Psoas muscle (tissue), 8 donors: ENCODE measurements around the gene DDA1. TPM values are rescaled to one million over a fixed set of nuclear protein-coding genes. Genes with fewer than 3 reads are reported as not detected.
A peak's percentile ranks its signal among the peaks of the same experiment; 100 is the strongest.
"Not testable (repeated sequence)": the region's sequence is repeated elsewhere in the genome, so short reads cannot be mapped to it uniquely, and the experiment has no call there.

Experiments
- ATAC-seq, 4 donors: fragments of 200-7000 bp; cut with Tn5 transposase; one replicate each; pipeline ENCODE4 v1.9.1; 2020; ENCODE audit warnings: moderate library complexity in 3 of 4, mild to moderate bottlenecking in 2 of 4
- DNase-seq, 2 donors: peaks; one replicate each; pipeline ENCODE4 v3.0.0-alpha.2; 2020
- H3K27ac ChIP-seq: fragments of 200-600 bp; one replicate; pipeline ENCODE4 v1.8.0; 2022
- H3K27me3 ChIP-seq, 3 donors: fragments of 200-600 bp in 1 of 3; one replicate each; pipeline versions ENCODE4 v1.6.1 to v1.8.0; 2013 to 2022; ENCODE audit warnings: low read length in 2 of 3, mild to moderate bottlenecking in 2 of 3, moderate library complexity in 1 of 3; ENCODE audit not compliant: insufficient read depth in 3 of 3
- H3K36me3 ChIP-seq, 2 donors: fragments of 200-600 bp in 1 of 2; one replicate each; pipeline versions ENCODE4 v1.6.1 to v1.8.0; 2013 to 2022; ENCODE audit warnings: low read depth in 1 of 2, mild to moderate bottlenecking in 1 of 2, moderate library complexity in 1 of 2; ENCODE audit not compliant: insufficient read depth in 1 of 2
- H3K4me1 ChIP-seq: fragments of 200-600 bp; one replicate; pipeline ENCODE4 v1.8.0; 2022
- H3K4me3 ChIP-seq: fragments of 200-600 bp; one replicate; pipeline ENCODE4 v1.8.0; 2022; ENCODE audit warnings: mild to moderate bottlenecking
- H3K9me3 ChIP-seq: fragments of 200-600 bp; one replicate; pipeline ENCODE4 v1.8.0; 2022
- WGBS, 3 donors: extraction: QIAGEN DNeasy Blood & Tissue Kit; methylation state at CpG; one replicate each; pipeline versions ENCODE4 v1.1.6 to v1.1.7; 2013; 5-methylcytosine and 5-hydroxymethylcytosine counted together
- intact Hi-C, 2 donors: fragments of 100-400 bp; cut with DNase I; formaldehyde crosslinking; loops; one replicate each; pipeline versions ENCODE4 v1.11.0 to v1.14.2; 2022
- polyA plus RNA-seq, 3 donors: library from polyadenylated mRNA; stranded (reverse); fragments of 200-250 nt; gene quantifications; one replicate each; pipeline ENCODE4 v1.2.3, GENCODE V29; 2013
- total RNA-seq, 4 donors: library from RNA; stranded (reverse); fragmentation: NEBNext Ultra II Directional in 2 of 4; extraction: Animal tissue kit (Norgen Biotek cat#: 25700) in 2 of 4; gene quantifications; one replicate each; pipeline versions ENCODE4 v1.2.1 to v1.2.4, GENCODE V29; 2021 to 2023
- TF ChIP-seq, protein P1 (sequence below): fragments of 200-600 bp; IDR thresholded peaks from one replicate; pipeline ENCODE4 v1.8.0; 2022; ENCODE audit warnings: antibody characterized with exemption
- donor health status: healthy with polysubstance abuse.
- donor health status: DM: no; HTN: no; CAD: no; lungs with moderate emphysema.
- donor health status: Bipolar disorder and iron deficiency.
- donor health status: healthy.
- donor health status: DM: yes; HTN: yes; CAD: no.
- donor health status: DM: no; HTN: no; CAD: no.
- donor health status: DM: no; HTN: no; CAD: no.
- donor health status: DM: yes; HTN: yes; CAD: no.

DDA1 gene
- total and polyA plus RNA-seq, 7 donors = 21.5 to 90.4 (median 35.4) TPM

GRCh38 chr19:17294051-17294891, 15.1 kb upstream of the DDA1 start:
- H3K9me3 ChIP-seq = peaks cover 5% of the 10 kb centered on the region
- H3K27ac ChIP-seq = no peak overlapping the region
- ATAC-seq = peak in 2 of 4 donors; percentile 18 to 31
- peak in 1 of 2 donors; percentile 69 for DNase-seq
- H3K36me3 ChIP-seq = peaks cover 0 to 13% of the 10 kb centered on the region in 2 donors
- TF ChIP-seq, protein P1, sequence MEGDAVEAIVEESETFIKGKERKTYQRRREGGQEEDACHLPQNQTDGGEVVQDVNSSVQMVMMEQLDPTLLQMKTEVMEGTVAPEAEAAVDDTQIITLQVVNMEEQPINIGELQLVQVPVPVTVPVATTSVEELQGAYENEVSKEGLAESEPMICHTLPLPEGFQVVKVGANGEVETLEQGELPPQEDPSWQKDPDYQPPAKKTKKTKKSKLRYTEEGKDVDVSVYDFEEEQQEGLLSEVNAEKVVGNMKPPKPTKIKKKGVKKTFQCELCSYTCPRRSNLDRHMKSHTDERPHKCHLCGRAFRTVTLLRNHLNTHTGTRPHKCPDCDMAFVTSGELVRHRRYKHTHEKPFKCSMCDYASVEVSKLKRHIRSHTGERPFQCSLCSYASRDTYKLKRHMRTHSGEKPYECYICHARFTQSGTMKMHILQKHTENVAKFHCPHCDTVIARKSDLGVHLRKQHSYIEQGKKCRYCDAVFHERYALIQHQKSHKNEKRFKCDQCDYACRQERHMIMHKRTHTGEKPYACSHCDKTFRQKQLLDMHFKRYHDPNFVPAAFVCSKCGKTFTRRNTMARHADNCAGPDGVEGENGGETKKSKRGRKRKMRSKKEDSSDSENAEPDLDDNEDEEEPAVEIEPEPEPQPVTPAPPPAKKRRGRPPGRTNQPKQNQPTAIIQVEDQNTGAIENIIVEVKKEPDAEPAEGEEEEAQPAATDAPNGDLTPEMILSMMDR = no peak
- H3K4me1 ChIP-seq = no peaks in the 10 kb centered on the region
- H3K27me3 ChIP-seq = no peaks in the 10 kb centered on the region
- 84 to 86% (median 85%) methylated on average over 44 to 48 of the region's 48 CpGs for WGBS, 3 donors
- H3K4me3 ChIP-seq = no peak overlapping the region
- intact Hi-C loops = no loop called here

- H3K27ac ChIP-seq, ATAC-seq, H3K9me3 ChIP-seq, H3K4me3 ChIP-seq, H3K4me1 ChIP-seq, DNase-seq, intact Hi-C loops, H3K27me3 ChIP-seq: not testable (repeated sequence)
- H3K36me3 ChIP-seq = peaks cover 0 to 13% of the 10 kb centered on the region in 2 donors
- 96 to 97% (median 96%) methylated on average over 6 of the region's 6 CpGs for WGBS, 3 donors
These were observed 13.8 kb upstream of the DDA1 start for GRCh38 chr19:17295551-17295950.

DNA sequence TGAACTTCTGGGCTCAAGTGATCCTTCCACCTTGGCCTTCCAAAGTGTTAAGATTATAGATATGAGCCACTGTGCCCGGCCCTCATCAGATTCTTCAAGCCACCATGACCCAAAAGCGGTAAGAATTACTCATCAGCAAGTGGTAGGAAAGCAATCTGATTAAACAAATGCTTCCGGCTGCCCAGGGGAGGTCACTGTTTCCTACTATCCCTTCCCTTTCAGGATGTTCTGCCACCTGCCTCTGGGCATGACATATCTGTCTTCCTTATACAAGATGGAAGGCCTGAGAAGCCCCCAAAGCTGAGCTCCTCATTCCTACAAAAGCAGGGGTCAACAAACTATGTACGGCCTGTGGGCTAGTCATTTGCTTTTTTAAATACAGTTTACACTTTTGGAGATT, 13.1 kb upstream of the DDA1 start:
- no peaks in the 10 kb centered on the region for H3K27me3 ChIP-seq
- intact Hi-C loops = no loop called here
- H3K27ac ChIP-seq = no peak overlapping the region
- H3K4me3 ChIP-seq = no peak overlapping the region
- no peaks in the 10 kb centered on the region for H3K4me1 ChIP-seq
- TF ChIP-seq, protein P1 = no peak
- 57 to 70% (median 60%) methylated on average over 4 of the region's 4 CpGs for WGBS, 3 donors
- no peak for ATAC-seq
- H3K9me3 ChIP-seq = peaks cover 5% of the 10 kb centered on the region
- DNase-seq = no peak
- H3K36me3 ChIP-seq = peaks cover 0 to 19% of the 10 kb centered on the region in 2 donors

GRCh38 chr19:17296976-17297375, 12.4 kb upstream of the DDA1 start:
- Histone ChIP-seq H3K4me1 (peaks cover 1% of the 10 kb centered on the region), H3K4me3 (no peak overlapping the region), H3K9me3 (peaks cover 5% of the 10 kb centered on the region), H3K27me3 (no peaks in the 10 kb centered on the region), H3K36me3 (peaks cover 0 to 20% of the 10 kb centered on the region in 2 donors), H3K27ac (no peak overlapping the region)
- TF ChIP-seq, protein P1 = no peak
- 87 to 93% (median 88%) methylated on average over 6 of the region's 6 CpGs for WGBS, 3 donors
- ATAC-seq (no peak), DNase-seq (no peak)
- intact Hi-C loops = no loop called here

DNA sequence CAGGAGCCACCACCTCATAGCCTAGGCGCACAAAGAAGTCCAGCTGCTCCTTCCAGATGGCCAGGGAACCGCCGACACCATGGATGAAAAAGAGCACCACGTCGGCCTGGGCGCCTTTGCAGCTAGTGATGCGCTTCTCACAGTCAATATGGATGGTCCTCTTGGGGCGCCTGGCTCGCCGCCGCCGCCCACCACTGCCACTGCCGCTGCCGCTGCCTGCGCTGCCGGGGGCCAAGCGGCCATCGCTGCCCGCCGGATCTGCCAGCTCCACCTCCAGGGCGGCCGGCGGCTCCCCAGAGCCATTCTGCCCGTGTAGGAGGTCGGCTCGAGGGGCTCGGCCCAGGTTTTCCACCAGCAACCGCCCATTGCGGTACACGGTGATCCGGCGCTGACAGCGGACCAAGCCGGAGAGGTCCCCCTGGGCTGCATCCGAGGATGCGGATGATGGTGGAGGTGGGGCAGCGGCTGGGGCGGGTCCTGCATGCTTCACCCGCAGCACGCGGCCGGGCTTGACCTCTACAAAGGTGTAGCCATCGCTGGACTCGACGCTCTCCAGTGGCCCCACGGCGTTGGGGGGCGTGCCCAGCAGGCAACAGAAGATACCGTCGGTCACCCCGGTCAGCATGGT, 8.3 kb upstream of the DDA1 start:
- peaks cover 19% of the 10 kb centered on the region for H3K4me1 ChIP-seq
- TF ChIP-seq, protein P1 = no peak
- DNase-seq (no peak), ATAC-seq (no peak)
- no peaks in the 10 kb centered on the region for H3K27me3 ChIP-seq
- H3K9me3 ChIP-seq = peaks cover 5% of the 10 kb centered on the region
- 93 to 94% (median 93%) methylated on average over 50 to 51 of the region's 51 CpGs for WGBS, 3 donors
- peaks cover 0 to 20% of the 10 kb centered on the region in 2 donors for H3K36me3 ChIP-seq
- intact Hi-C loops = no loop called here
- H3K27ac ChIP-seq = no peak overlapping the region
- no peak overlapping the region for H3K4me3 ChIP-seq
